HepG2 (cell line): ENCODE measurements around the gene HTR7. TPM values are rescaled to one million over a fixed set of nuclear protein-coding genes. Genes with fewer than 3 reads are reported as not detected.
A peak's percentile ranks its signal among the peaks of the same experiment; 100 is the strongest.

Experiments used
- GABPB1 ChIP-seq: IDR thresholded peaks from 2 replicates; pipeline ENCODE4 v1.6.1; 2016; ENCODE audit warnings: mild to moderate bottlenecking, missing genetic modification reagents, moderate library complexity, missing compliant biosample characterization
- HES4 ChIP-seq: sonication (generic); formaldehyde crosslinking; IDR thresholded peaks from 2 replicates; pipeline ENCODE4 v1.9.0; 2021; ENCODE audit warnings: mild to moderate bottlenecking, missing genetic modification reagents, borderline replicate concordance
- KDM5A ChIP-seq: fragments of 200-600 bp; sonication (generic); IDR thresholded peaks from 2 replicates; pipeline ENCODE4 v1.7.0; 2018; ENCODE audit warnings: antibody characterized with exemption, mild to moderate bottlenecking, low read length, borderline replicate concordance
- MTA1 ChIP-seq: sonication (generic); formaldehyde crosslinking; IDR thresholded peaks from 2 replicates; pipeline ENCODE4 v1.4.0; 2020; ENCODE audit warnings: missing genetic modification reagents, mild to moderate bottlenecking, borderline replicate concordance
- SKI ChIP-seq: fragments of 450-650 bp; IDR thresholded peaks from one replicate; pipeline ENCODE4 v1.6.1; 2018; ENCODE audit warnings: mild to moderate bottlenecking; ENCODE audit not compliant: partially characterized antibody
- SP4 ChIP-seq: sonication (generic); formaldehyde crosslinking; IDR thresholded peaks from 2 replicates; pipeline ENCODE4 v1.8.1; 2023; ENCODE audit warnings: mild to moderate bottlenecking, missing genetic modification reagents
- ZC3H4 ChIP-seq: sonication (generic); formaldehyde crosslinking; IDR thresholded peaks from 2 replicates; pipeline ENCODE4 v1.4.0; 2020; ENCODE audit warnings: missing genetic modification reagents, borderline replicate concordance
- ZNF329 ChIP-seq: sonication (generic); formaldehyde crosslinking; IDR thresholded peaks from 2 replicates; pipeline ENCODE4 v1.9.0; 2021; ENCODE audit warnings: low read depth, mild to moderate bottlenecking, missing genetic modification reagents
- ZNF34 ChIP-seq: sonication (generic); formaldehyde crosslinking; IDR thresholded peaks from 2 replicates; pipeline ENCODE4 v1.4.0; 2020; ENCODE audit warnings: mild to moderate bottlenecking, missing genetic modification reagents, borderline replicate concordance
- polyA plus RNA-seq, 8 experiments: library from polyadenylated mRNA; depleted of rRNA in 3 of 8; stranded (reverse) in 7 of 8; unstranded in 1 of 8; fragments of >200 nt; fragmentation: Illumina TruSeq in 4 of 8; extraction: Trizol in 4 of 8; gene quantifications; 2 replicates each; pipeline versions ENCODE4 v1.2.1 to v1.2.3, GENCODE V29; 2011 to 2016; ENCODE audit warnings: low read depth in 4 of 8, missing spikeins in 1 of 8, mixed read lengths in 1 of 8; ENCODE audit not compliant: insufficient read depth in 1 of 8
- total RNA-seq, 5 experiments: library from RNA; depleted of rRNA; stranded (reverse); fragments of >200 nt; fragmentation: Illumina TruSeq; extraction: Trizol; gene quantifications; 2 replicates each; pipeline ENCODE4 v1.2.3, GENCODE V29; 2016; ENCODE audit warnings: low read depth in 1 of 5
- TF ChIP-seq, protein P1 (sequence below): sonication (generic); formaldehyde crosslinking; IDR thresholded peaks from 2 replicates; pipeline ENCODE4 v1.5.1; 2020; ENCODE audit warnings: mild to moderate bottlenecking, missing genetic modification reagents, moderate library complexity
- TF ChIP-seq, protein P2 (sequence below): sonication (generic); formaldehyde crosslinking; IDR thresholded peaks from 2 replicates; pipeline ENCODE4 v1.5.1; 2020; ENCODE audit warnings: mild to moderate bottlenecking, missing genetic modification reagents, borderline replicate concordance
- TF ChIP-seq, protein P3 (sequence below): sonication (generic); formaldehyde crosslinking; conservative IDR thresholded peaks from 2 replicates; pipeline ENCODE4 v1.4.0; 2020; ENCODE audit warnings: missing genetic modification reagents
- TF ChIP-seq, protein P4 (sequence below): sonication (generic); formaldehyde crosslinking; IDR thresholded peaks from 2 replicates; pipeline ENCODE4 v1.5.0; 2020; ENCODE audit warnings: missing genetic modification reagents, mild to moderate bottlenecking, borderline replicate concordance

Gene HTR7
- total and polyA plus RNA-seq, 2 of the 13 experiments (the other 11 are each of a cell fraction or from before 2014, with no cell fraction given) = 0.04 TPM; not detected in 1

DNA sequence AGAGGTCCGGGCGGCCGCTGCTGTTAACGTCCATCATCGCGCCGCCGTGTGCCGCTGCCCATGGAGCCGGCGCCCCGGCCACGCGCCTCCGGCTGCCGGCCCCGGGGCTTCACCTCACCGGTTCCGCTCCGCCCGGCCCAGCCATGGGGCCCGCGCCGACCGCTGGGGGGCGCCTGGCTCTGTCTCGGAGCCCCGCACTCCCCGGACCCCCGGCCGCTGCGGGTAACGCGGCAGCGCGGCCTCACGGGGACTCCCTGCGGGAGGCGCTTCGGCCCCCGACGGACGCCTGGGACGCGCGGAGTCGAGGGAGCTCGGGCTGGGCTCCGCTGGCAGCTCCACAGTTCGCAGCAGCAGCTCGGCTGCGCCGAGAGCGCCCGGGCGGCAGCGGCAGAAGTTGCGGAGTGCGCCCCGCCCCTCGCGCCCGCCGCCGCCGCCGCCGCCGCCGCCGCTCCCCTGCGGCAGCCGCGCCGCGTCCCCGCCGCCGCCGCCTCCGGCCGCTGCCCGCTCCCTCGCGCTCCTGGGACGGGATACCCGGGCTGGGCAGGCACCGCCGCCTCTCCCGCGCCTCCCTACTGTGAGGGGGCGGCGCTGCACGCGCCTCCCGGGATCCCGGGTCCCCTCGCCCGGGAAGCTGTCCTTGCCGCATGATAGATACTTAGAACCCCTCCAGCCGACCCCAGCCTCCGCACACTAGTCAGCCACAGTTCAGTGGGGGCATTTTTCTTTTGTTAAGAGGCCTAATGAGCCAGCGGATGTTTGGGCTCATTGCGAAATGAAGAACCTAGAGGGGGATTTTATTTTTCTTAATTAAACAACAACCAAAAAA is at the start of gene HTR7 (continued):
- TF ChIP-seq, protein P1, sequence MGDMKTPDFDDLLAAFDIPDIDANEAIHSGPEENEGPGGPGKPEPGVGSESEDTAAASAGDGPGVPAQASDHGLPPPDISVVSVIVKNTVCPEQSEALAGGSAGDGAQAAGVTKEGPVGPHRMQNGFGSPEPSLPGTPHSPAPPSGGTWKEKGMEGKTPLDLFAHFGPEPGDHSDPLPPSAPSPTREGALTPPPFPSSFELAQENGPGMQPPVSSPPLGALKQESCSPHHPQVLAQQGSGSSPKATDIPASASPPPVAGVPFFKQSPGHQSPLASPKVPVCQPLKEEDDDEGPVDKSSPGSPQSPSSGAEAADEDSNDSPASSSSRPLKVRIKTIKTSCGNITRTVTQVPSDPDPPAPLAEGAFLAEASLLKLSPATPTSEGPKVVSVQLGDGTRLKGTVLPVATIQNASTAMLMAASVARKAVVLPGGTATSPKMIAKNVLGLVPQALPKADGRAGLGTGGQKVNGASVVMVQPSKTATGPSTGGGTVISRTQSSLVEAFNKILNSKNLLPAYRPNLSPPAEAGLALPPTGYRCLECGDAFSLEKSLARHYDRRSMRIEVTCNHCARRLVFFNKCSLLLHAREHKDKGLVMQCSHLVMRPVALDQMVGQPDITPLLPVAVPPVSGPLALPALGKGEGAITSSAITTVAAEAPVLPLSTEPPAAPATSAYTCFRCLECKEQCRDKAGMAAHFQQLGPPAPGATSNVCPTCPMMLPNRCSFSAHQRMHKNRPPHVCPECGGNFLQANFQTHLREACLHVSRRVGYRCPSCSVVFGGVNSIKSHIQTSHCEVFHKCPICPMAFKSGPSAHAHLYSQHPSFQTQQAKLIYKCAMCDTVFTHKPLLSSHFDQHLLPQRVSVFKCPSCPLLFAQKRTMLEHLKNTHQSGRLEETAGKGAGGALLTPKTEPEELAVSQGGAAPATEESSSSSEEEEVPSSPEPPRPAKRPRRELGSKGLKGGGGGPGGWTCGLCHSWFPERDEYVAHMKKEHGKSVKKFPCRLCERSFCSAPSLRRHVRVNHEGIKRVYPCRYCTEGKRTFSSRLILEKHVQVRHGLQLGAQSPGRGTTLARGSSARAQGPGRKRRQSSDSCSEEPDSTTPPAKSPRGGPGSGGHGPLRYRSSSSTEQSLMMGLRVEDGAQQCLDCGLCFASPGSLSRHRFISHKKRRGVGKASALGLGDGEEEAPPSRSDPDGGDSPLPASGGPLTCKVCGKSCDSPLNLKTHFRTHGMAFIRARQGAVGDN (CRISPR knock-in tag) = peak; percentile 56; the same call in 1 of the 2 replicates
- TF ChIP-seq MTA1 (CRISPR knock-in tag) (peak; percentile 47; the same call in 1 of the 2 replicates), GABPB1 (CRISPR knock-in tag) (peak; percentile 32; the same call in 1 of the 2 replicates), KDM5A (no peak), ZNF34 (no peak), SP4 (CRISPR knock-in tag) (0 out of 2 replicates have a peak, but pooled peaks have one; percentile 33), HES4 (peak; percentile 63; the same call in 1 of the 2 replicates), ZNF329 (CRISPR knock-in tag) (0 out of 2 replicates have a peak, but pooled peaks have one; percentile 30), ZC3H4 (no peak), SKI (peak; percentile 80)
- TF ChIP-seq, protein P2, sequence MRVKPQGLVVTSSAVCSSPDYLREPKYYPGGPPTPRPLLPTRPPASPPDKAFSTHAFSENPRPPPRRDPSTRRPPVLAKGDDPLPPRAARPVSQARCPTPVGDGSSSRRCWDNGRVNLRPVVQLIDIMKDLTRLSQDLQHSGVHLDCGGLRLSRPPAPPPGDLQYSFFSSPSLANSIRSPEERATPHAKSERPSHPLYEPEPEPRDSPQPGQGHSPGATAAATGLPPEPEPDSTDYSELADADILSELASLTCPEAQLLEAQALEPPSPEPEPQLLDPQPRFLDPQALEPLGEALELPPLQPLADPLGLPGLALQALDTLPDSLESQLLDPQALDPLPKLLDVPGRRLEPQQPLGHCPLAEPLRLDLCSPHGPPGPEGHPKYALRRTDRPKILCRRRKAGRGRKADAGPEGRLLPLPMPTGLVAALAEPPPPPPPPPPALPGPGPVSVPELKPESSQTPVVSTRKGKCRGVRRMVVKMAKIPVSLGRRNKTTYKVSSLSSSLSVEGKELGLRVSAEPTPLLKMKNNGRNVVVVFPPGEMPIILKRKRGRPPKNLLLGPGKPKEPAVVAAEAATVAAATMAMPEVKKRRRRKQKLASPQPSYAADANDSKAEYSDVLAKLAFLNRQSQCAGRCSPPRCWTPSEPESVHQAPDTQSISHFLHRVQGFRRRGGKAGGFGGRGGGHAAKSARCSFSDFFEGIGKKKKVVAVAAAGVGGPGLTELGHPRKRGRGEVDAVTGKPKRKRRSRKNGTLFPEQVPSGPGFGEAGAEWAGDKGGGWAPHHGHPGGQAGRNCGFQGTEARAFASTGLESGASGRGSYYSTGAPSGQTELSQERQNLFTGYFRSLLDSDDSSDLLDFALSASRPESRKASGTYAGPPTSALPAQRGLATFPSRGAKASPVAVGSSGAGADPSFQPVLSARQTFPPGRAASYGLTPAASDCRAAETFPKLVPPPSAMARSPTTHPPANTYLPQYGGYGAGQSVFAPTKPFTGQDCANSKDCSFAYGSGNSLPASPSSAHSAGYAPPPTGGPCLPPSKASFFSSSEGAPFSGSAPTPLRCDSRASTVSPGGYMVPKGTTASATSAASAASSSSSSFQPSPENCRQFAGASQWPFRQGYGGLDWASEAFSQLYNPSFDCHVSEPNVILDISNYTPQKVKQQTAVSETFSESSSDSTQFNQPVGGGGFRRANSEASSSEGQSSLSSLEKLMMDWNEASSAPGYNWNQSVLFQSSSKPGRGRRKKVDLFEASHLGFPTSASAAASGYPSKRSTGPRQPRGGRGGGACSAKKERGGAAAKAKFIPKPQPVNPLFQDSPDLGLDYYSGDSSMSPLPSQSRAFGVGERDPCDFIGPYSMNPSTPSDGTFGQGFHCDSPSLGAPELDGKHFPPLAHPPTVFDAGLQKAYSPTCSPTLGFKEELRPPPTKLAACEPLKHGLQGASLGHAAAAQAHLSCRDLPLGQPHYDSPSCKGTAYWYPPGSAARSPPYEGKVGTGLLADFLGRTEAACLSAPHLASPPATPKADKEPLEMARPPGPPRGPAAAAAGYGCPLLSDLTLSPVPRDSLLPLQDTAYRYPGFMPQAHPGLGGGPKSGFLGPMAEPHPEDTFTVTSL (CRISPR knock-in tag) = no peak
- TF ChIP-seq, protein P3, sequence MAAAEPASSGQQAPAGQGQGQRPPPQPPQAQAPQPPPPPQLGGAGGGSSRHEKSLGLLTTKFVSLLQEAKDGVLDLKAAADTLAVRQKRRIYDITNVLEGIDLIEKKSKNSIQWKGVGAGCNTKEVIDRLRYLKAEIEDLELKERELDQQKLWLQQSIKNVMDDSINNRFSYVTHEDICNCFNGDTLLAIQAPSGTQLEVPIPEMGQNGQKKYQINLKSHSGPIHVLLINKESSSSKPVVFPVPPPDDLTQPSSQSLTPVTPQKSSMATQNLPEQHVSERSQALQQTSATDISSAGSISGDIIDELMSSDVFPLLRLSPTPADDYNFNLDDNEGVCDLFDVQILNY (CRISPR knock-in tag) = no peak
- TF ChIP-seq, protein P4, sequence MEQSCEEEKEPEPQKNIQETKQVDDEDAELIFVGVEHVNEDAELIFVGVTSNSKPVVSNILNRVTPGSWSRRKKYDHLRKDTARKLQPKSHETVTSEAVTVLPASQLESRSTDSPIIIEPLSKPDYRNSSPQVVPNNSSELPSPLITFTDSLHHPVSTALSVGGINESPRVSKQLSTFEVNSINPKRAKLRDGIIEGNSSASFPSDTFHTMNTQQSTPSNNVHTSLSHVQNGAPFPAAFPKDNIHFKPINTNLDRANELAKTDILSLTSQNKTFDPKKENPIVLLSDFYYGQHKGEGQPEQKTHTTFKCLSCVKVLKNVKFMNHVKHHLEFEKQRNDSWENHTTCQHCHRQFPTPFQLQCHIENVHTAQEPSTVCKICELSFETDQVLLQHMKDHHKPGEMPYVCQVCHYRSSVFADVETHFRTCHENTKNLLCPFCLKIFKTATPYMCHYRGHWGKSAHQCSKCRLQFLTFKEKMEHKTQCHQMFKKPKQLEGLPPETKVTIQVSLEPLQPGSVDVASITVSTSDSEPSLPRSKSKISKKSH (CRISPR knock-in tag) = no peak
